IMR-90 (cell line): Measurements from ENCODE around the gene RTP5. TPM values are rescaled to one million over a fixed set of nuclear protein-coding genes. Genes with fewer than 3 reads are reported as not detected.

Experiments
- ATAC-seq: fragments of 200-7000 bp; cut with Tn5 transposase; 2 replicates; pipeline ENCODE4 v1.9.1; 2020; ENCODE audit warnings: low read depth, mild to moderate bottlenecking, moderate library complexity
- BruUV-seq: library from RNA; stranded (reverse); fragments of 400-500 nt; replicated peaks from 2 replicates; lab custom pipeline; 2021; lab: Mats Ljungman, UMichigan
- CTCF ChIA-PET: fragments of 300-600 bp; formaldehyde crosslinking; extraction: SDS; loops from one replicate; lab custom pipeline; 2021; ENCODE audit warnings: antibody characterized with exemption; lab: Yijun Ruan, JAX
- POLR2A ChIA-PET: fragments of 300-600 bp; sonication (Branson Sonifier 250); formaldehyde crosslinking; loops from one replicate; lab custom pipeline; 2022; ENCODE audit warnings: antibody characterized with exemption; ENCODE audit not compliant: unreplicated experiment; lab: Charles Lee
- DNase-seq: peaks from one replicate; pipeline ENCODE4 v3.0.0; 2013
- H2AFZ ChIP-seq: replicated peaks from 2 replicates; pipeline ENCODE3; 2013; ENCODE audit warnings: low read length, mild to moderate bottlenecking; ENCODE audit not compliant: poor library complexity
- H2AK5ac ChIP-seq: 2 replicates; pipeline ENCODE4 v1.6.1; 2013; ENCODE audit warnings: low read depth, low read length, inconsistent platforms
- H2AK9ac ChIP-seq: replicated peaks from 2 replicates; pipeline ENCODE3; 2013; ENCODE audit warnings: mild to moderate bottlenecking, low read depth, low read length, moderate library complexity; ENCODE audit not compliant: poor library complexity
- H2BK120ac ChIP-seq: 2 replicates; pipeline ENCODE4 v1.6.1; 2013; ENCODE audit warnings: low read depth, low read length, inconsistent platforms
- H2BK15ac ChIP-seq: 3 replicates; pipeline ENCODE4 v1.6.1; 2013; ENCODE audit warnings: low read depth, low read length, inconsistent platforms
- H2BK20ac ChIP-seq: 2 replicates; pipeline ENCODE4 v1.6.1; 2013; ENCODE audit warnings: low read depth, mild to moderate bottlenecking, inconsistent platforms, low read length, moderate library complexity
- H2BK5ac ChIP-seq: 2 replicates; pipeline ENCODE4 v1.6.1; 2013; ENCODE audit warnings: mild to moderate bottlenecking, low read depth, low read length, inconsistent platforms; ENCODE audit not compliant: poor library complexity, severe bottlenecking
- H3K14ac ChIP-seq: replicated peaks from 2 replicates; pipeline ENCODE4 v1.6.1; 2013; ENCODE audit warnings: low read depth, low read length, inconsistent platforms
- H3K18ac ChIP-seq: 2 replicates; pipeline ENCODE4 v1.6.1; 2013; ENCODE audit warnings: low read depth, low read length, control low read depth
- H3K23ac ChIP-seq: 2 replicates; pipeline ENCODE4 v1.6.1; 2013; ENCODE audit warnings: low read depth, low read length, inconsistent platforms
- H3K27ac ChIP-seq: 2 replicates; pipeline ENCODE4 v1.5.1; 2013; ENCODE audit warnings: mild to moderate bottlenecking, control low read depth, low read length; ENCODE audit not compliant: insufficient read depth
- H3K27me3 ChIP-seq: 2 replicates; pipeline ENCODE4 v1.6.1; 2013; ENCODE audit warnings: low read length; ENCODE audit not compliant: control insufficient read depth, insufficient read depth
- H3K36me3 ChIP-seq: 2 replicates; pipeline ENCODE4 v1.6.1; 2013; ENCODE audit warnings: low read length, mixed read lengths; ENCODE audit not compliant: control insufficient read depth, insufficient read depth
- H3K4ac ChIP-seq: 2 replicates; pipeline ENCODE4 v1.6.1; 2013; ENCODE audit warnings: low read depth, low read length, inconsistent platforms
- H3K4me1 ChIP-seq: 2 replicates; pipeline ENCODE4 v1.6.1; 2013; ENCODE audit warnings: low read length, mixed read lengths; ENCODE audit not compliant: control insufficient read depth, insufficient read depth
- H3K4me2 ChIP-seq: 2 replicates; pipeline ENCODE4 v1.6.1; 2013; ENCODE audit warnings: low read depth, mild to moderate bottlenecking, control low read depth, low read length, moderate library complexity
- H3K4me3 ChIP-seq: 2 replicates; pipeline ENCODE4 v1.5.1; 2013; ENCODE audit warnings: low read depth, mild to moderate bottlenecking, control low read depth, low read length, moderate library complexity; ENCODE audit not compliant: insufficient read depth
- H3K56ac ChIP-seq: 2 replicates; pipeline ENCODE4 v1.6.1; 2013; ENCODE audit warnings: low read length, inconsistent platforms; ENCODE audit not compliant: insufficient read depth; ENCODE audit errors: extremely low read depth
- H3K79me1 ChIP-seq, 2 experiments: 2 replicates each; pipeline ENCODE4 v1.6.1; 2013; ENCODE audit warnings: low read length in 2 of 2, inconsistent platforms in 1 of 2, low read depth in 1 of 2
- H3K9ac ChIP-seq: 2 replicates; pipeline ENCODE4 v1.6.1; 2013; ENCODE audit warnings: low read depth, low read length, control low read depth
- H3K9me1 ChIP-seq: 2 replicates; pipeline ENCODE4 v1.6.1; 2013; ENCODE audit warnings: low read length, inconsistent platforms; ENCODE audit not compliant: insufficient read depth
- H3K9me3 ChIP-seq: 2 replicates; pipeline ENCODE4 v1.6.1; 2013; ENCODE audit warnings: low read length; ENCODE audit not compliant: control insufficient read depth, insufficient read depth
- H4K20me1 ChIP-seq: 2 replicates; pipeline ENCODE4 v1.6.1; 2013; ENCODE audit warnings: low read length, inconsistent platforms; ENCODE audit not compliant: insufficient read depth
- H4K5ac ChIP-seq: 2 replicates; pipeline ENCODE4 v1.6.1; 2013; ENCODE audit warnings: mild to moderate bottlenecking, low read depth, low read length, control low read depth
- H4K8ac ChIP-seq, 2 experiments: 2 replicates each; pipeline ENCODE4 v1.6.1; 2013; ENCODE audit warnings: low read depth in 2 of 2, low read length in 2 of 2, control low read depth in 1 of 2, inconsistent platforms in 1 of 2
- H4K91ac ChIP-seq: 2 replicates; pipeline ENCODE4 v1.6.1; 2013; ENCODE audit warnings: low read depth, low read length, inconsistent platforms; ENCODE audit not compliant: insufficient read depth
- MAFK ChIP-seq: IDR thresholded peaks from 2 replicates; pipeline ENCODE4 v1.6.1; 2012; ENCODE audit warnings: low read depth, low read length, improper control_type of control experiment
- RFX5 ChIP-seq: IDR thresholded peaks from 2 replicates; pipeline ENCODE4 v1.8.0; 2012; ENCODE audit warnings: low read depth, mild to moderate bottlenecking, low read length, moderate library complexity
- WGBS, 2 experiments: methylation state at CpG; one replicate each; pipeline versions ENCODE4 v1.1.5 to v1.1.7; 2013; ENCODE audit warnings: missing lambda C conversion rate in 2 of 2; ENCODE audit not compliant: insufficient read length in 1 of 2; ENCODE audit errors: extremely low coverage in 2 of 2; 5-methylcytosine and 5-hydroxymethylcytosine counted together
- dilution Hi-C: fragments of 300-500 bp; cut with HindIII; formaldehyde crosslinking; loops from one replicate; pipeline ENCODE4 v1.14.3; 2018; ENCODE audit warnings: low sequenced_read_pairs; ENCODE audit not compliant: unreplicated experiment
- in situ Hi-C: fragments of 300-500 bp; cut with MboI; formaldehyde crosslinking; loops from 3 replicates; pipeline ENCODE4 v1.14.3; 2019; ENCODE audit warnings: low sequenced_read_pairs, inconsistent platforms, mixed read lengths
- intact Hi-C: fragments of 100-400 bp; cut with micrococcal nuclease; formaldehyde crosslinking; loops from 2 replicates; pipeline ENCODE4 v1.10.0; 2022
- polyA plus RNA-seq, 3 experiments: library from polyadenylated mRNA; depleted of rRNA; stranded (reverse); fragments of >200 nt; gene quantifications; 2 replicates each; pipeline ENCODE4 v1.2.3, GENCODE V29; 2012; ENCODE audit warnings: low replicate concordance in 1 of 3
- total RNA-seq: library from RNA; depleted of rRNA; stranded (reverse); fragments of >200 nt; gene quantifications from 2 replicates; pipeline ENCODE4 v1.2.3, GENCODE V29; 2012

Gene RTP5
- total and polyA plus RNA-seq, 2 of the 4 experiments (the other 2 are of a cell fraction): not detected

DNA sequence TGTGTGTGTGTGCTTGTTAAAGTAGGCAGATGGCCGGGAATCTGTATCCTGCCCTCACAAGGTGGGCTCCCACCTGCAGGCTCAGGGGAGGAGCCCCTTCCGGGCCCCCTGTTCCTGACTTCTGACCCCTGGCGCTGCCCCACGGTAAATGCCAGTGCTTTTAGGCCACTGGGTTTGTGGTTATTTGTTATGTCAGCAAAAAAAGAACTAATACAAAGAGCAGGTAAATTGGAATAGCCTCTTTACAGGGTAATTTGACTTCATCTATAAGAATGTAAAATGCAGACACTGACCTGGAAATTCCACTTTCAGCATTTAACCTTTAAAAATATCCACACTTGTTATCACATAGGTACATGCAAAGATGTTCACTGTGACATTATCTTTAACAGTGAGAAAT, 44.2 kb downstream of the RTP5 start:
- H3K4me3 ChIP-seq: no peak overlapping the region
- TF ChIP-seq RFX5: no peak
- TF ChIP-seq MAFK: peak; percentile 93
- no peak overlapping the region for H4K8ac ChIP-seq
- no peak overlapping the region for H2BK20ac ChIP-seq
- no peak overlapping the region for H3K23ac ChIP-seq
- no peak overlapping the region for H4K5ac ChIP-seq
- H3K9ac ChIP-seq: no peak overlapping the region
- no peak overlapping the region for H2BK15ac ChIP-seq
- H4K20me1 ChIP-seq: no peaks in the 10 kb centered on the region
- ATAC-seq (no peak), DNase-seq (no peak)
- no peaks in the 10 kb centered on the region; the same call in 1 of the 2 replicates for H3K27me3 ChIP-seq
- H3K18ac ChIP-seq: no peak overlapping the region
- CTCF ChIA-PET: no interaction called here
- no TSS peak for BruUV-seq
- peaks cover 13% of the 10 kb centered on the region for H3K9me3 ChIP-seq
- no peak overlapping the region for H2AFZ ChIP-seq
- H3K4me1 ChIP-seq: no peaks in the 10 kb centered on the region
- no peak overlapping the region for H3K56ac ChIP-seq
- no peak overlapping the region for H2BK5ac ChIP-seq
- intact Hi-C loops: no loop called here
- dilution Hi-C loops: no loop called here
- H3K79me1 ChIP-seq: no peaks in the 10 kb centered on the region
- H2AK9ac ChIP-seq: no peak overlapping the region
- H2BK120ac ChIP-seq: no peak overlapping the region
- no peak overlapping the region for H4K91ac ChIP-seq
- in situ Hi-C loops: no loop called here
- no CpG with 5 or more reads among the region's 4 CpGs for WGBS, 2 experiments
- H3K4me2 ChIP-seq: no peak overlapping the region
- no peaks in the 10 kb centered on the region for H3K36me3 ChIP-seq
- no peak overlapping the region for H2AK5ac ChIP-seq
- H3K27ac ChIP-seq: no peak overlapping the region
- no peaks in the 10 kb centered on the region for H3K9me1 ChIP-seq
- H3K4ac ChIP-seq: no peak overlapping the region
- no peak overlapping the region for H3K14ac ChIP-seq
- POLR2A ChIA-PET: no interaction called here
